Measurements from ENCODE around the gene VAMP5.
"Not testable (repeated sequence)": the region's sequence is repeated elsewhere in the genome, so short reads cannot be mapped to it uniquely, and the experiment has no call there.

The VAMP5 gene

GRCh38 chr2:85548608-85548900, 35.7 kb upstream of the VAMP5 start:
- in situ Hi-C loops (cut with MboI; ENCODE audit: low pct_unique_long_range_greater_than_20kb, low sequenced_read_pairs) = no loop called here
- DNase-seq = no peak

- in situ Hi-C loops (cut with MboI; ENCODE audit: low pct_unique_long_range_greater_than_20kb, low sequenced_read_pairs) = no loop called here
- DNase-seq = no peak
Measured at GRCh38 chr2:85549095-85549494, 35.1 kb upstream of the VAMP5 start.

- DNase-seq = no peak
- in situ Hi-C loops (cut with MboI; ENCODE audit: low pct_unique_long_range_greater_than_20kb, low sequenced_read_pairs) = no loop called here
Measured at GRCh38 chr2:85549826-85550225, 34.4 kb upstream of the VAMP5 start.

GRCh38 chr2:85550486-85550885, 33.7 kb upstream of the VAMP5 start:
- in situ Hi-C loops (cut with MboI; ENCODE audit: low pct_unique_long_range_greater_than_20kb, low sequenced_read_pairs) = no loop called here
- DNase-seq = peak; percentile 82

GRCh38 chr2:85551698-85552678, 32.2 kb upstream of the VAMP5 start:
- peak; percentile 93 for DNase-seq
- in situ Hi-C loops (cut with MboI; ENCODE audit: low pct_unique_long_range_greater_than_20kb, low sequenced_read_pairs) = no loop called here

- no peak for DNase-seq
- in situ Hi-C loops (cut with MboI; ENCODE audit: low pct_unique_long_range_greater_than_20kb, low sequenced_read_pairs) = no loop called here
Measured at GRCh38 chr2:85553184-85553583, 31.0 kb upstream of the VAMP5 start.

GRCh38 chr2:85554980-85555612, 29.1 kb upstream of the VAMP5 start:
- in situ Hi-C loops (cut with MboI; ENCODE audit: low pct_unique_long_range_greater_than_20kb, low sequenced_read_pairs) = no loop called here
- DNase-seq = no peak

GRCh38 chr2:85557130-85557529, 27.1 kb upstream of the VAMP5 start:
- in situ Hi-C loops (cut with MboI; ENCODE audit: low pct_unique_long_range_greater_than_20kb, low sequenced_read_pairs) = no loop called here
- no peak for DNase-seq

GRCh38 chr2:85558160-85558559, 26.1 kb upstream of the VAMP5 start:
- DNase-seq = no peak
- in situ Hi-C loops (cut with MboI; ENCODE audit: low pct_unique_long_range_greater_than_20kb, low sequenced_read_pairs) = no loop called here

GRCh38 chr2:85560403-85560726, 23.9 kb upstream of the VAMP5 start:
- in situ Hi-C loops (cut with MboI; ENCODE audit: low pct_unique_long_range_greater_than_20kb, low sequenced_read_pairs); DNase-seq: not testable (repeated sequence)

- in situ Hi-C loops (cut with MboI; ENCODE audit: low pct_unique_long_range_greater_than_20kb, low sequenced_read_pairs) = no loop called here
- no peak for DNase-seq
Measured at GRCh38 chr2:85560812-85561279, 23.4 kb upstream of the VAMP5 start.

GRCh38 chr2:85561280-85562212, 22.7 kb upstream of the VAMP5 start, which contains the start of gene GGCX:
Gene GGCX (minus strand): TSS chr2:85561493. CDS start chr2:85561428, 65 bp downstream.
- peak; percentile 95 for DNase-seq
- in situ Hi-C loops (cut with MboI; ENCODE audit: low pct_unique_long_range_greater_than_20kb, low sequenced_read_pairs) = no loop called here

- in situ Hi-C loops (cut with MboI; ENCODE audit: low pct_unique_long_range_greater_than_20kb, low sequenced_read_pairs) = no loop called here
- peak; percentile 68 for DNase-seq
Measured at GRCh38 chr2:85564144-85564563, 20.1 kb upstream of the VAMP5 start.

GRCh38 chr2:85566265-85566664, 18.0 kb upstream of the VAMP5 start:
- in situ Hi-C loops (cut with MboI; ENCODE audit: low pct_unique_long_range_greater_than_20kb, low sequenced_read_pairs) = no loop called here

GRCh38 chr2:85575739-85576138, 8.5 kb upstream of the VAMP5 start:
- no peak for DNase-seq
- in situ Hi-C loops (cut with MboI; ENCODE audit: low pct_unique_long_range_greater_than_20kb, low sequenced_read_pairs) = no loop called here

More at GRCh38 chr2:85566265-85566664, 18.0 kb upstream of the VAMP5 start:
- DNase-seq = no peak

- DNase-seq = no peak
- in situ Hi-C loops (cut with MboI; ENCODE audit: low pct_unique_long_range_greater_than_20kb, low sequenced_read_pairs) = no loop called here
Measured at GRCh38 chr2:85577063-85577385, 7.2 kb upstream of the VAMP5 start.

- DNase-seq = peak; percentile 63
- in situ Hi-C loops (cut with MboI; ENCODE audit: low pct_unique_long_range_greater_than_20kb, low sequenced_read_pairs) = no loop called here
Measured at GRCh38 chr2:85577386-85578242, 6.6 kb upstream of the VAMP5 start, which contains the start of gene VAMP8. Gene VAMP8 (plus strand): TSS chr2:85577586. CDS start chr2:85577647, 61 bp downstream.

Measured in KBM-7 (cell line).